Stomach (tissue), 9 donors: ENCODE measurements around the gene ELOVL5. TPM values are rescaled to one million over a fixed set of nuclear protein-coding genes. Genes with fewer than 3 reads are reported as not detected.

ENCODE experiments used
- DNase-seq, 2 donors: peaks; one replicate each; pipeline versions ENCODE4 v3.0.0 to v3.0.0-alpha.2; 2013 to 2019
- H3K27ac ChIP-seq, 5 donors: fragments of 200-600 bp in 4 of 5; sonication (generic) in 4 of 5; one replicate each; pipeline ENCODE4 v1.5.1; 2013 to 2019; ENCODE audit warnings: mild to moderate bottlenecking in 1 of 5, moderate library complexity in 1 of 5
- H3K27me3 ChIP-seq, 3 donors: fragments of 200-600 bp; sonication (generic); one replicate each; pipeline ENCODE4 v1.5.1; 2017 to 2019; ENCODE audit warnings: mixed run types in 1 of 3
- H3K36me3 ChIP-seq, 4 donors: fragments of 200-600 bp; sonication (generic); 1 replicate in 3 of 4; 2 replicates in 1 of 4; pipeline ENCODE4 v1.5.1; 2016 to 2019
- H3K4me1 ChIP-seq, 4 donors: fragments of 200-600 bp; sonication (generic); one replicate each; pipeline ENCODE4 v1.5.1; 2016 to 2019
- H3K4me3 ChIP-seq, 4 donors: fragments of 200-600 bp; sonication (generic) in 3 of 4; one replicate each; pipeline ENCODE4 v1.5.1; 2016 to 2019; ENCODE audit warnings: mild to moderate bottlenecking in 1 of 4
- H3K9me3 ChIP-seq, 4 donors: fragments of 200-600 bp; sonication (generic); one replicate each; pipeline ENCODE4 v1.5.1; 2016 to 2019
- EP300 ChIP-seq: sonication (generic); formaldehyde crosslinking; IDR thresholded peaks from one replicate; pipeline ENCODE4 v1.6.1; 2017; ENCODE audit warnings: antibody characterized with exemption
- POLR2A ChIP-seq, 4 donors: fragments of 450-650 bp; IDR thresholded peaks; one replicate each; pipeline ENCODE4 v1.6.1; 2016; ENCODE audit warnings: antibody characterized with exemption in 4 of 4, control low read depth in 2 of 4, mild to moderate bottlenecking in 1 of 4, moderate library complexity in 1 of 4
- POLR2AphosphoS5 ChIP-seq, 3 donors: sonication (generic); formaldehyde crosslinking; IDR thresholded peaks; one replicate each; pipeline ENCODE4 v1.6.1; 2016; ENCODE audit warnings: antibody characterized with exemption in 3 of 3
- WGBS, 5 donors: extraction: QIAGEN DNeasy Blood & Tissue Kit in 3 of 5; methylation state at CpG; one replicate each; pipeline versions ENCODE4 v1.1.5 to v1.1.7; 2013 to 2018; 5-methylcytosine and 5-hydroxymethylcytosine counted together
- intact Hi-C: fragments of 100-400 bp; cut with DNase I; formaldehyde crosslinking; loops from one replicate; pipeline ENCODE4 v1.15.1; 2023; ENCODE audit warnings: low total_unique reads
- polyA plus RNA-seq, 3 donors: library from polyadenylated mRNA; stranded (reverse); fragments of 200-250 nt; gene quantifications; one replicate each; pipeline ENCODE4 v1.2.3, GENCODE V29; 2013
- total RNA-seq, 5 donors: library from RNA; depleted of rRNA; stranded (reverse); fragments of >200 nt; gene quantifications; one replicate each; pipeline versions ENCODE4 v1.1.0 to v1.2.3, GENCODE V29; 2014 to 2016
- TF ChIP-seq, protein P1 (sequence below), 7 experiments: fragments of 450-650 bp in 4 of 7; fragments of 200-600 bp in 3 of 7; sonication (generic) in 3 of 7; IDR thresholded peaks; one replicate each; pipeline ENCODE4 v1.5.1; 2016 to 2019; ENCODE audit warnings: antibody characterized with exemption in 7 of 7, control low read depth in 2 of 7, mild to moderate bottlenecking in 1 of 7
- donor health status: healthy with polysubstance abuse.
- donor health status: Bipolar disorder and iron deficiency.
- donor health status: healthy.

ELOVL5 gene
- total and polyA plus RNA-seq, 8 donors = 2.6 to 57.8 (median 12.8) TPM

DNA sequence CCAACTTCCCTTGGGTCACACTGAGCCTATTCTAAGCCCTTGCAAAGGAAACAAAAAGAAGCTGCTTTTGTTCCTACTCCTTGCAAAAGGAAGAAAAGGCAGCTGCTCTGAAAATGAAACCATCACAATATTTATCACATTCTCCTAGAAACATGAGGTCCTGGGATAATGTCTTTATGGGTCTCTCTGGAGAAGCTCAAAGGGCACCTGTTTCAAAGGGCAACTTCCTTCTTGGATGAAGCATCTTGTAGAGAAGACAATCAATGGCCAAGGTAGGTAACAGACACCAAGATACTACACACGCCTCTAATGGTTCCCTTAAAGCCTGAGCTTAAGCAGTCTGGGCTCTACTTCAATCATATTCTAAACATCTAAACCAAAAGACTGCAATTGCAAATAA, 10.4 kb downstream of the ELOVL5 start:
- TF ChIP-seq, protein P1, sequence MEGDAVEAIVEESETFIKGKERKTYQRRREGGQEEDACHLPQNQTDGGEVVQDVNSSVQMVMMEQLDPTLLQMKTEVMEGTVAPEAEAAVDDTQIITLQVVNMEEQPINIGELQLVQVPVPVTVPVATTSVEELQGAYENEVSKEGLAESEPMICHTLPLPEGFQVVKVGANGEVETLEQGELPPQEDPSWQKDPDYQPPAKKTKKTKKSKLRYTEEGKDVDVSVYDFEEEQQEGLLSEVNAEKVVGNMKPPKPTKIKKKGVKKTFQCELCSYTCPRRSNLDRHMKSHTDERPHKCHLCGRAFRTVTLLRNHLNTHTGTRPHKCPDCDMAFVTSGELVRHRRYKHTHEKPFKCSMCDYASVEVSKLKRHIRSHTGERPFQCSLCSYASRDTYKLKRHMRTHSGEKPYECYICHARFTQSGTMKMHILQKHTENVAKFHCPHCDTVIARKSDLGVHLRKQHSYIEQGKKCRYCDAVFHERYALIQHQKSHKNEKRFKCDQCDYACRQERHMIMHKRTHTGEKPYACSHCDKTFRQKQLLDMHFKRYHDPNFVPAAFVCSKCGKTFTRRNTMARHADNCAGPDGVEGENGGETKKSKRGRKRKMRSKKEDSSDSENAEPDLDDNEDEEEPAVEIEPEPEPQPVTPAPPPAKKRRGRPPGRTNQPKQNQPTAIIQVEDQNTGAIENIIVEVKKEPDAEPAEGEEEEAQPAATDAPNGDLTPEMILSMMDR (IDR thresholded peaks at IDR 0.05) = no peak
- TF ChIP-seq POLR2AphosphoS5 (IDR thresholded peaks at IDR 0.05) (no peak), EP300 (no peak), POLR2A (IDR thresholded peaks at IDR 0.05) (no peak)
- Histone ChIP-seq H3K27me3 (no peaks in the 10 kb centered on the region), H3K4me3 (no peak overlapping the region), H3K9me3 (no peaks in the 10 kb centered on the region), H3K4me1 (peaks cover 0 to 64% (median 34%) of the 10 kb centered on the region in 4 donors), H3K36me3 (no peaks in the 10 kb centered on the region), H3K27ac (no peak overlapping the region)
- intact Hi-C loops = no loop called here
- DNase-seq = no peak
- 72 to 87% (median 81%) methylated on average over 1 of the region's 1 CpG for WGBS, 5 donors

DNA sequence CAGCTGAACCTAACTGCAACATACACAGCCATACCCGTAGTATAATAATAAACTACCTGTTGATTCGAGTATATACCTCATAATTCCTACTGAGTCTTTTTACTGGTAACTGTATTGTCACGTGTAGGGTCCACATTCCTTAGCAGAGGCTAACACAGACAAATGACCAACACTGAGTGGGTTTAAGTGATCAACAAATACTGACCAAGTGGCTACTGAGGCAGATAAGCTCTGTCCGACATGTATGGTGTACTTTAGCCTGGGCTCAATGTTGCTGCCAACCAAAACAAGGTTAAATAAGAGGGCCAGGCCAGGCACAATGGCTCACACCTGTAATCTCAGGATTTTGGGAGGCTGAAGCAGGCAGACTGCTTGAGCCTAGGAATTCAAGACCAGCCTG, 12.7 kb downstream of the ELOVL5 start:
- DNase-seq = no peak
- intact Hi-C loops = no loop called here
- peaks cover 0 to 53% (median 27%) of the 10 kb centered on the region in 4 donors for H3K4me1 ChIP-seq
- no peaks in the 10 kb centered on the region for H3K36me3 ChIP-seq
- TF ChIP-seq POLR2AphosphoS5 (IDR thresholded peaks at IDR 0.05) (no peak), EP300 (no peak), POLR2A (IDR thresholded peaks at IDR 0.05) (no peak)
- TF ChIP-seq, protein P1 (IDR thresholded peaks at IDR 0.05) = no peak
- peak overlapping the region in 2 of 4 donors; percentile 12 to 13 for H3K4me3 ChIP-seq
- WGBS, 5 donors = 71 to 86% (median 74%) methylated on average over 4 of the region's 4 CpGs
- H3K27ac ChIP-seq = peak overlapping the region in 4 of 5 donors; percentile 45 to 77 (median 62)
- no peaks in the 10 kb centered on the region for H3K27me3 ChIP-seq
- no peaks in the 10 kb centered on the region for H3K9me3 ChIP-seq

DNA sequence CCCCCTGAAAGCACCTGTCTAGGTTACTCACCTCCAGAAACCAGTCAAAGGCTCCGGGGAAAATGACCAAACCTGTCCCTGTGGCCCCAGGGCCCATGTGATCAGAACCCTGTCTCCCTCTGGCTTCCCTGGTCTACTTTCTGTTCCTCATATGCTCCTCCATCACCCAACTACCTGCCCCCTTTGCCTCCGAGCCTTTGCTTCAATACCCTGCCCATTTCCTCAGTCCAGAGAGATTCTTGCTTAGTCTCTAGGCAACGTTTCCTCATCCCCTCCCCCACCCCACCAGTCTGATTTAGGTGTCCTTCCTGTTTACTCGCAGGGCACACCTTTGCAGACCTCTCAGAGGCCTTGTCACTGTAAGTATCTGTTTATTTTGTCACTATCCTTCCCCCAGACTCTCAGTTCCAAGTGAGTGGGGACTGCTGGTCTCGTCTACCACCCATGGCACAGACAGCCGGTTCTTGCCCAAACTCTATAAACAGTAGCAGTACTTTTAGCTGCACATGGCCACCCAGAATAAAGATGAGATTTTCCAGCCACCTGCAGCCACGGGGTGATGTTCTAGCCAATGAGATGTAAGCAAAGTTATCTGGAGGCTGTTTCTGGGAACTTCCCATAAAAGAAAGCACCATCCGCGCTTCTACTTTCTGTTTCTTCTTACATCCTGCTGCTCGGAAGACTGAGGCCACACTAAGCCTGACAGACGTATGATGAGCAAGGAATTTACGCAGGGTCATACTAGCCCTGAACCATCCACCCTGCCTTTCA, 13.3 kb downstream of the ELOVL5 start:
- DNase-seq = peak; percentile 40 to 56
- WGBS, 5 donors = 52 to 72% (median 61%) methylated on average over 12 of the region's 12 CpGs
- Histone ChIP-seq H3K27me3 (no peaks in the 10 kb centered on the region), H3K4me1 (peaks cover 0 to 53% (median 27%) of the 10 kb centered on the region in 4 donors), H3K27ac (peak overlapping the region in 4 of 5 donors; percentile 45 to 77 (median 62)), H3K9me3 (no peaks in the 10 kb centered on the region), H3K4me3 (peak overlapping the region in 3 of 4 donors; percentile 4 to 13 (median 12)), H3K36me3 (no peaks in the 10 kb centered on the region)
- TF ChIP-seq EP300 = no peak
- TF ChIP-seq POLR2AphosphoS5 (IDR thresholded peaks at IDR 0.05) = no peak
- TF ChIP-seq, protein P1 (IDR thresholded peaks at IDR 0.05) = no peak
- no peak for TF ChIP-seq POLR2A (IDR thresholded peaks at IDR 0.05)
- intact Hi-C loops = no loop called here

GRCh38 chr6:53333439-53334408, 15.0 kb downstream of the ELOVL5 start:
- Histone ChIP-seq H3K4me1 (peaks cover 0 to 56% (median 25%) of the 10 kb centered on the region in 4 donors), H3K27me3 (no peaks in the 10 kb centered on the region), H3K9me3 (no peaks in the 10 kb centered on the region), H3K36me3 (no peaks in the 10 kb centered on the region), H3K4me3 (no peak overlapping the region), H3K27ac (no peak overlapping the region)
- WGBS, 5 donors = 54 to 61% (median 59%) methylated on average over 5 of the region's 5 CpGs
- intact Hi-C loops = no loop called here
- no peak for DNase-seq
- TF ChIP-seq POLR2A (IDR thresholded peaks at IDR 0.05) (no peak), POLR2AphosphoS5 (IDR thresholded peaks at IDR 0.05) (no peak), EP300 (no peak)
- TF ChIP-seq, protein P1 (IDR thresholded peaks at IDR 0.05) = no peak
